NCI-H774 (cell line): ENCODE measurements around the gene VEGFA.

Experiments
- DNase-seq: peaks from one replicate; lab custom pipeline; 2025; lab: John Stamatoyannopoulos, UW

The VEGFA gene

DNA sequence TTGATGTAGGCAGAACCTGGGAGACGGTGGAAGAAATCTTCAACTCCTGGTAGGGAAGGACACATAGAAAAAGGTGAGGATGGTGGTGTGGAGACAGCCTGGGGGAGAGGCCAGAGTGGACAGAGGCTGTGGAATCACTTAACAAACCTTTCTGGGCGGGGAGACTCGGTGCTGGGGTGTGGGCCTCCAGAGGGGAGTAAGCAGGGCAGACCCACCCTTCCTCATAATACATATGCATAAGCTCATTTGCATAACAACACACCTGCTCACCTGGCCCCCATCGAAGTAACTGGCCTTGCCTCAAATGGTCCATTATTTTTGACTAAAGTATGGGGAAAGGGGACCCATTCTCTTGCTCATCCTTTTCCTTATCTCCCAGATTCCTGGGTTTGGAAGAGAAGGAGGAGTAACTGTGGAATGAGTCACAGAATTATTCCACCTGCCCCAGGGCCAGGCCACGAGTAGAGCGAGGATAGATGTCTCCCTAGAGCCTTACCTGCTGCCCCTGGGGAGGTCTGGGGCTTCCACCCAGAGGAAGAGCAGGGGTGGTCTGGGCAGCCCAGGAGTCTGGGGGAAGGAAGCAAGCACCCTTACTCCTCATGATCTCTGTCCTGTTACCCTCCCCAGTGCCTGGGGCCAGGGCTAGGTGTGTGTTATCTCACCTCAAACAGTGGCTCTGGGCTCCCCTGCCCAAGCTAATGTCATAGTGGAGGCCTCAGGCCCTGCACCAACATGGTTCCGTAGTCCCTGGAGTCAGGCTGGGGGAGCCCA, 10.7 kb upstream of the VEGFA start:
- DNase-seq = no peak

DNA sequence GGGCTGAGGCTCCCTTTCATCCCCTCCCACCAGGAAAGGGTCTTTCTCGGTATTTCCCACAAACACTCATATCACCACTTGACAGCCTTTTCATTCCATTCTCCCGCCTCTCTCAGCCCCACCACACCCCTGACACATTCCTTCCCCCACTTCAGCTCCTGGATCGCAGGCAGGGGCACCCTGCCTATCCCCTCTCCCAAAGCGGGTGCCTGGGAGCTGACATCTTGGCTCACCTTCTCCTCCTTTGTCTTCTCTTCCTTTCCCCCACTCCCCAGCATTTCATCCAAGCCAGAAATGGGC, 10.2 kb upstream of the VEGFA start:
- DNase-seq = no peak

DNA sequence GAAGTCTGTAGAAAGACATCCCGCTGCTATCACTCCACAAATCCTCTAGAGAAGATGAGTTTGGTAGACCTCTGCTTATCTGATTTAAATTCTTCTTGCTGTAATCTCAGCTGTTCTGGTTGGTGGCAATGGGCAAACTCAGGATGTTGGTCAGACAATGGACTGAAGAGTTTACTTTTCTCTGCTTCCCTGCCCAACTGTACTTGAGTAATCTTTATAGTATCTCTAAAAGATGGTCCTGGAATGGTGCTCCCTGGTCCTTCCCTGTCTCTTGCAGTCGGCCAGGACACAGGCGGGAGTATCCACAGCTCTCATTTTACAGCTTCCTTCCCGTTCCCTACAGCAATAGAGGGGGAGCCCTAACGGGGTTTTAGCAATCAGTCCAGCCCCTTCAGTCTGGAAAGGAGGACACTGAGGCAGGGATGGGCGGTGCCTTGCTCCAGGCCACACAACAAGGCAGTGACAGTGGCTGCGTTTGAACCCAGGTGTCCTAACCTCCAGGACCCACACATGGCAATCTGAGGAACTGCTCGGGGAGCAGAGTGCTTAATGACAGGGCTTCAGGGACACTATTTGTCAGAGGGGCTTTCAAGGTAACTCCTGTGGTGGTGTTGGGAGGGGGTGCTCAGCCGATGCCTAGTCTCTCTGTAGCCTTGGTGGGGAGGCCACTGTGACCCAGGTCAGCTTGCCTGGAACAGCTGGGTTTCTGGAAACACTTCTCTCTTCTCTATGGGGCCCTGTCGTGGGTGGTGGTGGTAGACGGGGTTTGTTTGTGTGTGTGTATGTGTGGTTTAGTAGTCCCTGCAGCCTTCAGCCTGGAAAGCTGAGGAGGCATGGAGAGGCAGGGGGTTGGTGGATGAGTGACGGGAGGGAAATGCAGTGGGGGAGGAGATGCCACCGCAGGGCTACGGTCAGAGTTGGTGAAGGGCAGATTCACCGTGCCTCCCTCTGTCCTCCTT, 9.5 kb upstream of the VEGFA start:
- DNase-seq = no peak

DNA sequence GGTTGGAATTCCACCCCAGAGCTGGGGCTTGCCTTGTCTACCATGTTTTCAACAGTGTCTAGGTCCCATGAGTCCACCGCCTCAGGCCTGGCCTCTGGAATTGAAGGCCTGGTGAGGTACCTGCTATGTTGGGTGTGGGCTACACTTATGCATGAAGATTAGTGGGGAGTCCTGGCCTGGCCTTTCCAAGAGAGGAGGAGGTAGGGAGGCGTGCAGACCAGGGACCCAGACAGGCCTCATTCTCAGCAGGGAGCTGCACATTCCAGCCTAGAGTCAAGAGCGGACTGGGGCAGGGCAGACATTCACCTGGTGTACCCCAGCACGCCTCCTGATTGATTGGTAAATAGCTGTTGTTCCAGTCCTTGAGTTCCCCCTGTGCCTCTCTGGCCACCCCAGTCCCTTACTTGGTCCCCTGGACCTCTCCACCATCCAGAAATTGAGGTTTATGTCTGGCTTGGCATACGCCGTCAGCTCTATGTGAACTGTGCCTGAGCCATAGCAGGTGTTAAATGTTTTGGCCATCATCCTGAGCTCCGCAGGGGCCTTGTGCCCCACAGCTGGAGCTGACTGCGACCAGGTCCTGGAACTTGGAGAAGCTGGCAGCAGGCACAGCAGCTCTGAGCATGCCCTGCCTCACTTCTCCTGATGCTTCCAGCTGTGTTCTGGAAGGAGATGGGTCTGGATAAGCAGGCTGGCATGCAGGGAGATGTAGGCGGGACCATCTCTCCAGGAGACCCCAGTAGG, 8.2 kb upstream of the VEGFA start:
- DNase-seq = no peak

DNA sequence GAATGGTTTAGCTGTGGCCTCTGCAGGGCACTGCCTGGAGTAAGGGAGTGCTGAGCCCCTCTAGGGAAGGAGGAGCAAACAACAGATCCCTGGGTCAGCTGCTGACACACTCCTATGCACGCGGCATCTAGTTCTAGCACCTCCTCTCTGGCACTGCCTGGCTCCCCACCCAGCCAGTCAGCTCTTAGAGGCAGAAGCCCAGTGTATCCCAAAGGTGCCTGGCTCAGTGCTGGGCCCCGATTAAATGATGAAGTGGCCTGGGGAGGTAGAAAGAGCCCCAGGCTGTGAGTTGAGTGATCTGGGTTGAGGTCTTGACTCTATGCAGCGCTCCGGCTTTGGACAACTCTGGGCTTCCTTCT, 7.6 kb upstream of the VEGFA start:
- no peak for DNase-seq

DNA sequence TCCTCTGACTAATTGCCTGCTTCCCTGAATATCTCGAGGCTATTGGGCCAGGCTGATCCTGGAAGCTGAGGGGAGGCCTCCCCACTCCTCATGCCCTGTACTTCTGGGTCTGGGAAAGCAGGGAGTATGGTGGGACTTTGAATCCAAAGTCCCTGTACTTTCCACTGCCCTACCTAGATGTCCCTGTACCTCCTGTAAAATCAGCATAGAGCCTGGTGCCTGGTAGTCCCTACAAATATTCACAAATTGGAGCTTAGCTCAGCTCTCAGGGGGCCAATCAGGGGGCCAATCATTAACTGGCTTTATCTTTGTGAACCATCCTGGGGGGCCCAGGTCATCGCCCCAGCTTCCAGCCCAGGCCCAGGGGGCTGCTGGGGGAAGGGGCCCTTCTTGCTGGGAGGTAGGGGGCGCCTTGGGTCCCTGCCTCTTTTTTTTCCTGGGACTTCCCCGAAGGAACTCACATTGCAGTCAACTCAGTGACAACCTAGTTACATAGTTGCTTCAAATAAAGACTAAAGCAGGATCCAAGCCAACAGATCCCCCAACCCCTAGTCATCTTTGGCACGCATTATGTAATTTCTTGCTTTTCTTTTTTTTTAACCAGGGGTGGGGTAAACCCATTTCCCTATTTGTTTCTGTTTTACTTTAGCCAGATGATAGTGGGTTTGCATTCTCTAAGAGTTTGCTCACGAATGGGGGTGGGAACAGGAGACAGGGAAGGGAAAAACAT, 6.9 kb upstream of the VEGFA start:
- DNase-seq = no peak

DNA sequence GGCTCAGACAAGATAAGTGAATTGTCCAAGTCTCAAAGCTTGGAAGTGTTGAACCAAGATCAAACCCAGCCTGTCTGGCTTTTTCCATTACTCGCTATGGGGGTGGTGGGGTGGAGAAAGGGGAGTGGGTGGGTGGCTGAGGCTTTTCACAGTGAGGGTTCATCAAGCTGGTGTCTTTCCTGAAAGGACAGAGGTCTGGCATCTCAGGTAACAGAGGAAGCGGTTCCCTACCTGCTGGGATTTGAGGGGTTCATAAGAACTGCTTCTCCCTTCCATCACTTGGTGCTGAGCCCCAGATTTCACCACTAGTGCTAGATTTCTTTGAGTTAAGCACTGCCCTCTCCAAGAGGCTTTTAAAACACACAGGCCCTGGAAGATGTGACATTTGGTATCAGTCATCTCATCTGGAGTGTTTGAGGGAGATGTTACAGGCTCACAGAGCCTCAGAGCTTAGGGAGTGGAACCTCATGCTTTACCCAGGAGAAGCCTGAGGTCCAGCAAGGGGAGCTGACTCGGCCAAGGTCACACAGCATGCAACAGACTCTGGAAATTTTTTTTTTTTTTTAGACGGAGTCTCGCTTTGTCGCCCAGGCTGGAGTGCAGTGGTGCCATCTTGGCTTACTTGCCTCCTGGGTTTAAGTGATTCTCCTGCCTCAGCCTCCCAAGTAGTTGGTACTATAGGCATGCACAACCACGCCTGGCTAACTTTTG, 6.0 kb upstream of the VEGFA start:
- DNase-seq = no peak

DNA sequence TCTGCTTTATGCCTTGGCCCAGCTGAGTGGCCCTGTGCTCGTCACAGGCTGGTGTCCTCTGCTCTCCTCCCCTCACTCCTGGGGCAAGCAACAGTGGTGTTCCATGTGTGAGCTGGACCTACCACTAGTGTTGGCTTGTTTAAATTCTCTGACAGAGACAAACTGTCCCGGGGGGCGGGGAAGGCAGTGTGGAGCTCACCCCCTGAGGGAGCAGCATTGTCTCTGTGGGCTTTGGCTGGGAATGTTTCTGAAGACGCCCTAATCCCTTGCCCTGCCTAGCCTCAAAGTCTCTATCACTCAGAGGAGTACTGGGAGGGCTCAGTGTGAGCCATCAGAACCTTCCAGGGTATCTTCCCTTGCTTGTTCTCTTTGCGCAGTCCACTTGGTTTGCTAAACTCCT, 5.2 kb upstream of the VEGFA start:
- DNase-seq = no peak

DNA sequence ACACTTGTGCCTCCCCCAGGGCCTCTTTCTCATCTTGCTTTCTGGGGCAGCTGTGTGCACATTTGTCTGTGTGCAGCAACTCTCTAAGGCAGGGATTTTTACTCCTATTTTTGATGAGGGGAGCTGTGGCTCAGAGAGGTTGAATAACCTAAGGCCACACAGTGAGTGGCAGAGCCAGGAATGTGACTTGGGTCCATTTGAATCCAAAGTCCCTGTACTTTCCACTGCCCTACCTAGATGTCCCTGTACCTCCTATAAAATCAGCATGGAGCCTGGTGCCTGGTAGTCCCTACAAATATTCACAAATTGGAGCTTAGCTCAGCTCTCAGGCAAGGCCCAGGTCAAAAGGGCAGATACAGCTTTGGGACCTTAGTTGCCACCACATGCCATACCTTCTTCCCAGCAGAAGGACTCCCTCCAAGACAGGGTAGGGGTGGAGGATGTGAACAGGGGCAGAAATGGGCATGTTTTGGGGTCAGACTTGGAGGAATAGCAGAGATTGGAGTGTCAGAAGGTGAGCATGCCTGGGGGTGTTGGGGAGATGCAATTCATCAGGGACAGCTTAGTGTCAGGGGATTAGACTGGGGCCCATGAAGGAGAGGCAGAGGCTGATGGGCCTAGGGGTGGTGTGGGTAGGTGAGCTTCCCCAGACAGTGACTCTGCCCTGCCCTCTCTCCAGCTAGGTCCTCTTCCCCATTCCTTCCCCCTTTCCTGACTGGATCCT, 4.1 kb upstream of the VEGFA start:
- no peak for DNase-seq

DNA sequence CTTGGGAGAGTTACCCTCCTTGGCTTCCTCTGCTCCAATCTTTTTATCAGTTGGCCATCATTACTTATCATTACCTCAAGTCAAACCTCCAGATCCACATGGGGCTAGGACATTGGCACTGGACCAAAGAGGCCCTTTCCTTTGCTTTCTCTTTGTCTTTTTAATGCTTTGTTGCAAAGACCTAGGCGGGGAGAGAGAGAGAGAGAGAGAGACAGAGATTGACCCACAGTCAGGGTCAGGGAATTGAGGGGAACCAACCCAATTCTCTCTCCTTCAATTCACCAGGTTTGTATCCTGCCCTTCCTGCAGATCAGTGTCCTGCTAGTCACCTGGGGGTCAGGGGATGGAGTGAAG, 3.5 kb upstream of the VEGFA start:
- DNase-seq = no peak

DNA sequence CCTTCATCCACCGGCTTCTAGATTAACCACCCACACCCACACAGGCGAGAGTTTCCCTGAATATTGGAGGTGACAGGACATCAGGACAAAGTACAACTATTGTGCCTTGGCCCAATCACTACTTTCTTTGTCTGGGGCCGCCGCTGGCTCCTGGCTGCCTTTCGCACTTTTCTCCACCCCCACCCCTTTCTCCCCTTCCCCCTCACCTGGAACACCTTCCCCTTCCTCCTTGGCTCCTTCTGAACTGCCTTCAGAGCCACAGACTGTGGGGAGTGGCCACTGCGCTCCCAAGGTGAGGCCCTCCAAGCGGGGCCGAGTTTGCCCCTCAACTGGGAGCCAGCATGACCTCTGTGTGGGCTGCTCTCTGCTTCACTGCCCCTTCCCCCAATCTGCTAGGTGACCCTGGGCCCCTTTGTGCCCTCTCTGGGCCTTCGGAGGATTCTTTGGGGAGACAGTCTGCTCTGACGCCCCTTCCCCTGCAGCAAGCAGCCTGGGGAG, 3.0 kb upstream of the VEGFA start:
- DNase-seq = no peak

DNA sequence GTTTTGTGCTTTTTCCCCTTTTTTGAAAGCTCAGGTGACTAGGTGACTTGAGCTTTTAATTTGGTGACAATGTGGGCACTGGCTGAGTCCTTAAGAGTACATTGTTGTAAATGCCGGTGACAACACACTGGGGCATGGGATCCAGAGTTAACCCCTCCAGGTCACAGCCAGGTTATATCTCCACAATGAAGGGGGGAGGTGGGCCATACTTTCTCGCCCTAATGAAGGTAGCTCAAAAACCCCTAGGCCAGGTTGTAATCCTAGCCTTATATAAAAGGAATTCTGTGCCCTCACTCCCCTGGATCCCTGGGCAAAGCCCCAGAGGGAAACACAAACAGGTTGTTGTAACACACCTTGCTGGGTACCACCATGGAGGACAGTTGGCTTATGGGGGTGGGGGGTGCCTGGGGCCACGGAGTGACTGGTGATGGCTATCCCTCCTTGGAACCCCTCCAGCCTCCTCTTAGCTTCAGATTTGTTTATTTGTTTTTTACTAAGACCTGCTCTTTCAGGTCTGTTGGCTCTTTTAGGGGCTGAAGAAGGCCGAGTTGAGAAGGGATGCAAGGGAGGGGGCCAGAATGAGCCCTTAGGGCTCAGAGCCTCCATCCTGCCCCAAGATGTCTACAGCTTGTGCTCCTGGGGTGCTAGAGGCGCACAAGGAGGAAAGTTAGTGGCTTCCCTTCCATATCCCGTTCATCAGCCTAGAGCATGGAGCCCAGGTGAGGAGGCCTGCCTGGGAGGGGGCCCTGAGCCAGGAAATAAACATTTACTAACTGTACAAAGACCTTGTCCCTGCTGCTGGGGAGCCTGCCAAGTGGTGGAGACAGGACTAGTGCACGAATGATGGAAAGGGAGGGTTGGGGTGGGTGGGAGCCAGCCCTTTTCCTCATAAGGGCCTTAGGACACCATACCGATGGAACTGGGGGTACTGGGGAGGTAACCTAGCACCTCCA, 2.2 kb upstream of the VEGFA start:
- DNase-seq = no peak

DNA sequence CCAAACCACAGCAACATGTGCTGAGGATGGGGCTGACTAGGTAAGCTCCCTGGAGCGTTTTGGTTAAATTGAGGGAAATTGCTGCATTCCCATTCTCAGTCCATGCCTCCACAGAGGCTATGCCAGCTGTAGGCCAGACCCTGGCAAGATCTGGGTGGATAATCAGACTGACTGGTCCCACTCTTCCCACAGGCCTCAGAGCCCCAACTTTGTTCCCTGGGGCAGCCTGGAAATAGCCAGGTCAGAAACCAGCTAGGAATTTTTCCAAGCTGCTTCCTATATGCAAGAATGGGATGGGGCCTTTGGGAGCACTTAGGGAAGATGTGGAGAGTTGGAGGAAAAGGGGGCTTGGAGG, 1.5 kb upstream of the VEGFA start:
- DNase-seq = no peak

DNA sequence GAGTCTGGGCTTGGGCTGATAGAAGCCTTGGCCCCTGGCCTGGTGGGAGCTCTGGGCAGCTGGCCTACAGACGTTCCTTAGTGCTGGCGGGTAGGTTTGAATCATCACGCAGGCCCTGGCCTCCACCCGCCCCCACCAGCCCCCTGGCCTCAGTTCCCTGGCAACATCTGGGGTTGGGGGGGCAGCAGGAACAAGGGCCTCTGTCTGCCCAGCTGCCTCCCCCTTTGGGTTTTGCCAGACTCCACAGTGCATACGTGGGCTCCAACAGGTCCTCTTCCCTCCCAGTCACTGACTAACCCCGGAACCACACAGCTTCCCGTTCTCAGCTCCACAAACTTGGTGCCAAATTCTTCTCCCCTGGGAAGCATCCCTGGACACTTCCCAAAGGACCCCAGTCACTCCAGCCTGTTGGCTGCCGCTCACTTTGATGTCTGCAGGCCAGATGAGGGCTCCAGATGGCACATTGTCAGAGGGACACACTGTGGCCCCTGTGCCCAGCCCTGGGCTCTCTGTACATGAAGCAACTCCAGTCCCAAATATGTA, 957 bp upstream of the VEGFA start:
- no peak for DNase-seq

DNA sequence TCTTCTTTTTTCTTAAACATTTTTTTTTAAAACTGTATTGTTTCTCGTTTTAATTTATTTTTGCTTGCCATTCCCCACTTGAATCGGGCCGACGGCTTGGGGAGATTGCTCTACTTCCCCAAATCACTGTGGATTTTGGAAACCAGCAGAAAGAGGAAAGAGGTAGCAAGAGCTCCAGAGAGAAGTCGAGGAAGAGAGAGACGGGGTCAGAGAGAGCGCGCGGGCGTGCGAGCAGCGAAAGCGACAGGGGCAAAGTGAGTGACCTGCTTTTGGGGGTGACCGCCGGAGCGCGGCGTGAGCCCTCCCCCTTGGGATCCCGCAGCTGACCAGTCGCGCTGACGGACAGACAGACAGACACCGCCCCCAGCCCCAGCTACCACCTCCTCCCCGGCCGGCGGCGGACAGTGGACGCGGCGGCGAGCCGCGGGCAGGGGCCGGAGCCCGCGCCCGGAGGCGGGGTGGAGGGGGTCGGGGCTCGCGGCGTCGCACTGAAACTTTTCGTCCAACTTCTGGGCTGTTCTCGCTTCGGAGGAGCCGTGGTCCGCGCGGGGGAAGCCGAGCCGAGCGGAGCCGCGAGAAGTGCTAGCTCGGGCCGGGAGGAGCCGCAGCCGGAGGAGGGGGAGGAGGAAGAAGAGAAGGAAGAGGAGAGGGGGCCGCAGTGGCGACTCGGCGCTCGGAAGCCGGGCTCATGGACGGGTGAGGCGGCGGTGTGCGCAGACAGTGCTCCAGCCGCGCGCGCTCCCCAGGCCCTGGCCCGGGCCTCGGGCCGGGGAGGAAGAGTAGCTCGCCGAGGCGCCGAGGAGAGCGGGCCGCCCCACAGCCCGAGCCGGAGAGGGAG, 580 bp downstream of the VEGFA start:
- DNase-seq = no peak

DNA sequence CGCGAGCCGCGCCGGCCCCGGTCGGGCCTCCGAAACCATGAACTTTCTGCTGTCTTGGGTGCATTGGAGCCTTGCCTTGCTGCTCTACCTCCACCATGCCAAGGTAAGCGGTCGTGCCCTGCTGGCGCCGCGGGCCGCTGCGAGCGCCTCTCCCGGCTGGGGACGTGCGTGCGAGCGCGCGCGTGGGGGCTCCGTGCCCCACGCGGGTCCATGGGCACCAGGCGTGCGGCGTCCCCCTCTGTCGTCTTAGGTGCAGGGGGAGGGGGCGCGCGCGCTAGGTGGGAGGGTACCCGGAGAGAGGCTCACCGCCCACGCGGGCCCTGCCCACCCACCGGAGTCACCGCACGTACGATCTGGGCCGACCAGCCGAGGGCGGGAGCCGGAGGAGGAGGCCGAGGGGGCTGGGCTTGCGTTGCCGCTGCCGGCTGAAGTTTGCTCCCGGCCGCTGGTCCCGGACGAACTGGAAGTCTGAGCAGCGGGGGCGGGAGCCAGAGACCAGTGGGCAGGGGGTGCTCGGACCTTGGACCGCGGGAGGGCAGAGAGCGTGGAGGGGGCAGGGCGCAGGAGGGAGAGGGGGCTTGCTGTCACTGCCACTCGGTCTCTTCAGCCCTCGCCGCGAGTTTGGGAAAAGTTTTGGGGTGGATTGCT, 1.3 kb downstream of the VEGFA start:
- DNase-seq = peak; percentile 16

DNA sequence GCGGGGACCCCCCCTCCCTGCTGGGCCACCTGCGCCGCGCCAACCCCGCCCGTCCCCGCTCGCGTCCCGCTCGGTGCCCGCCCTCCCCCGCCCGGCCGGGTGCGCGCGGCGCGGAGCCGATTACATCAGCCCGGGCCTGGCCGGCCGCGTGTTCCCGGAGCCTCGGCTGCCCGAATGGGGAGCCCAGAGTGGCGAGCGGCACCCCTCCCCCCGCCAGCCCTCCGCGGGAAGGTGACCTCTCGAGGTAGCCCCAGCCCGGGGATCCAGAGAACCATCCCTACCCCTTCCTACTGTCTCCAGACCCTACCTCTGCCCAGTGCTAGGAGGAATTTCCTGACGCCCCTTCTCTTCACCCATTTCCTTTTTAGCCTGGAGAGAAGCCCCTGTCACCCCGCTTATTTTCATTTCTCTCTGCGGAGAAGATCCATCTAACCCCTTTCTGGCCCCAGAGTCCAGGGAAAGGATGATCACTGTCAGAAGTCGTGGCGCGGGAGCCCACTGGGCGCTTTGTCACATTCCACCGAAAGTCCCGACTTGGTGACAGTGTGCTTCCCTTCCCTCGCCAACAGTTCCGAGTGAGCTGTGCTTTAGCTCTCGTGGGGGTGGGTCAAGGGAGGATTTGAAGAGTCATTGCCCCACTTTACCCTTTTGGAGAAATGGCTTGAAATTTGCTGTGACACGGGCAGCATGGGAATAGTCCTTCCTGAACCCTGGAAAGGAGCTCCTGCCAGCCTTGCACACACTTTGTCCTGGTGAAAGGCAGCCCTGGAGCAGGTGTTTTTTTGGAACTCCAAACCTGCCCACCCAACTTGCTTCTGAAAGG, 2.1 kb downstream of the VEGFA start:
- DNase-seq = no peak
